ENCODE data around the gene ITPA. TPM values are rescaled to one million over a fixed set of nuclear protein-coding genes. Genes with fewer than 3 reads are reported as not detected.

Gene ITPA
- total RNA-seq, 1 donor from 2014 or later: 40.9 TPM

DNA sequence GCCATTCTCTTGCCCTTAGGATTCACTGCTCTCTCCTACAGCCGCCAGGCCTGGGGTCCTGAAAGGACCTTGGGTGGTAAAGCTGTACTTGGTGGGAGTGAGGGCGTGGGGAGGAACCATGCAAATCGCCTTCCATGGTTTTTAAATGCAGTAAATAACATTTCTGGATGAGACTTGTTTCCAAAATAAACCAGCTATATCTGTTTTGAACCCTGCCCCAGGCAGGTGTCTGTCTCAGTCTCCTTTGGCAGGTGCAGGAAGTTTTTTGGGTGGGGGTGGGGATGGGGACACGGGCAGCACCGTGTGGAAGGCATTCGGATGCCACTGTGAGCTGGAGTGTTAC, 14.3 kb downstream of the ITPA start:
- no peak for DNase-seq
- intact Hi-C loops (cut with DNase I): no loop called here
- Histone ChIP-seq H3K27me3 (ENCODE audit: low read depth) (no peaks in the 10 kb centered on the region), H3K27ac (no peak overlapping the region), H3K9me3 (no peaks in the 10 kb centered on the region), H3K4me1 (peaks cover 3% of the 10 kb centered on the region), H3K36me3 (peaks cover 46% of the 10 kb centered on the region), H3K4me3 (no peak overlapping the region)
- TF ChIP-seq, protein P1, sequence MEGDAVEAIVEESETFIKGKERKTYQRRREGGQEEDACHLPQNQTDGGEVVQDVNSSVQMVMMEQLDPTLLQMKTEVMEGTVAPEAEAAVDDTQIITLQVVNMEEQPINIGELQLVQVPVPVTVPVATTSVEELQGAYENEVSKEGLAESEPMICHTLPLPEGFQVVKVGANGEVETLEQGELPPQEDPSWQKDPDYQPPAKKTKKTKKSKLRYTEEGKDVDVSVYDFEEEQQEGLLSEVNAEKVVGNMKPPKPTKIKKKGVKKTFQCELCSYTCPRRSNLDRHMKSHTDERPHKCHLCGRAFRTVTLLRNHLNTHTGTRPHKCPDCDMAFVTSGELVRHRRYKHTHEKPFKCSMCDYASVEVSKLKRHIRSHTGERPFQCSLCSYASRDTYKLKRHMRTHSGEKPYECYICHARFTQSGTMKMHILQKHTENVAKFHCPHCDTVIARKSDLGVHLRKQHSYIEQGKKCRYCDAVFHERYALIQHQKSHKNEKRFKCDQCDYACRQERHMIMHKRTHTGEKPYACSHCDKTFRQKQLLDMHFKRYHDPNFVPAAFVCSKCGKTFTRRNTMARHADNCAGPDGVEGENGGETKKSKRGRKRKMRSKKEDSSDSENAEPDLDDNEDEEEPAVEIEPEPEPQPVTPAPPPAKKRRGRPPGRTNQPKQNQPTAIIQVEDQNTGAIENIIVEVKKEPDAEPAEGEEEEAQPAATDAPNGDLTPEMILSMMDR (IDR thresholded peaks at IDR 0.05): no peak
- no peak for ATAC-seq

DNA sequence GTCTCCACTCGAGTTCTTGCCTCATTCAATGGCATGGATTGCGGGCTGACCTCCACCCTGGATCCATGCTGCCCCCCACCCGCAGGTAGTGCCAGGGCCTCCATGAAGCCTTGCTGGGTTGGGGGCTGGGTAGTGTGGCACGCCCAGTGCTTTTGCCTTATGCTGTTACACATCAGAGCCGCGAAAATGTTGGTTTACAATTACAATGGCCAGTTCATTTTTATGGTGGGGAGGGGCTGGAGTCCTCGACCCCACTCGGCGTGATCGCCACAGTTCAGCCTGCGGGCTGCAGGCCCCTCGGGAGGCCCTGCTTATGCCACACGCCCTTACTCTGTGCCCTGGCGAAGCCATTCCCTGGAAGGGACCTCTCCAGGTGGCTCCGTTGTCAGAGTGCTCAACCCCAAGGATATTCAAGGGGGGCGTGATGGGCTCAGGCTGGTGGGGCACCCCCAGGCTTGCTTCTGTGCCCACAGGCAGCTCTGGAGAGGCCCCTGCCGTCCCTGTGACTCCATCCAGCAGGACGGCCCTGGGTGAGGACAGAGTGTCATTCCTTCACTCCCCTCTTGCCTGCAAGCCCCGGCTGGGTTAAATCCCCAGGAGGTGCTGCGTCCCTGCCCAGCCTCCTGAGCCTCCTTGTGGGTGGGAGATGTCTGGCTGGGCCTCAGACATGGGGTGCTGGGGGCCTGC, 14.8 kb downstream of the ITPA start:
- TF ChIP-seq, protein P1 (IDR thresholded peaks at IDR 0.05): no peak
- no peak overlapping the region for H3K27ac ChIP-seq

DNA sequence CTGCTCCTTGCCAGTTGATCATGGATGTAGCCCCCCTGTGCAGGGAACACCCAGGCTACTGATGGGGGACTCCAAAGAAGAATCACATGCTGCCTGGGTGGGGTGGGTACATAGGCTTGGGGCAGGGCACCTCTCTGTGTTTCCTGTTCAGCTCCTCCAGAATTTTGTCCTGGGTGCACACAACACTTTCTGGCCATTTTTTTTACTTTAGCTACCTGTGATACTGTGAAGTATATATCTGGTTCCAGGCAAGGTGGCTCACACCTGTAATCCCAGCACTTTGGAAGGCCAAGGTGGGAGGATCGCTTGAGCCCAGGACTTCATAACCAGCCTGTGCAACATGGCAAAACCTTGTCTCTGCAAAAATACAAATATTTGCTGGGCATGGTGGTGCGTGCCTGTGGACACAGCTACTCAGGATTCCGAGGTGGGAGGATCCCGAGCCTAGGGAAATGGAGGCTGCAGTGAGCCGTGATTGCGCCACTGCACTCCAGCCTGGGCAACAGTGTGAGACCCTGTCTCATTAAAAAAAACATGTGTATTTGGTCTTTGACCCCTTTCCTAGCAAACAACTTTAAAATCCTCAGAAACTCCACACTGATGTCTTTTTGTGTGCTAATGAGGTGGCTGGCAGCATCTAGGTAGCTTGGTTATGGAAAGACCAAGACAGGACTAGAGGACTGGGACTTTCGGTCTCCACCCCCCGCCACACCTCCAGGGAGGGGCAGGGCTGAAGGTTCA, 15.6 kb downstream of the ITPA start:
- Histone ChIP-seq H3K9me3 (no peaks in the 10 kb centered on the region), H3K27me3 (ENCODE audit: low read depth) (no peaks in the 10 kb centered on the region), H3K4me3 (no peak overlapping the region), H3K27ac (no peak overlapping the region), H3K36me3 (peaks cover 44% of the 10 kb centered on the region), H3K4me1 (no peaks in the 10 kb centered on the region)
- ATAC-seq: no peak
- intact Hi-C loops (cut with DNase I): no loop called here
- TF ChIP-seq, protein P1 (IDR thresholded peaks at IDR 0.05): no peak
- no peak for DNase-seq

More for the DNA sequence above, 14.8 kb downstream of the ITPA start:
- Histone ChIP-seq H3K27me3 (ENCODE audit: low read depth) (no peaks in the 10 kb centered on the region), H3K9me3 (no peaks in the 10 kb centered on the region), H3K36me3 (peaks cover 44% of the 10 kb centered on the region), H3K4me1 (no peaks in the 10 kb centered on the region), H3K4me3 (no peak overlapping the region)
- intact Hi-C loops (cut with DNase I): no loop called here
- no peak for DNase-seq
- ATAC-seq: no peak

DNA sequence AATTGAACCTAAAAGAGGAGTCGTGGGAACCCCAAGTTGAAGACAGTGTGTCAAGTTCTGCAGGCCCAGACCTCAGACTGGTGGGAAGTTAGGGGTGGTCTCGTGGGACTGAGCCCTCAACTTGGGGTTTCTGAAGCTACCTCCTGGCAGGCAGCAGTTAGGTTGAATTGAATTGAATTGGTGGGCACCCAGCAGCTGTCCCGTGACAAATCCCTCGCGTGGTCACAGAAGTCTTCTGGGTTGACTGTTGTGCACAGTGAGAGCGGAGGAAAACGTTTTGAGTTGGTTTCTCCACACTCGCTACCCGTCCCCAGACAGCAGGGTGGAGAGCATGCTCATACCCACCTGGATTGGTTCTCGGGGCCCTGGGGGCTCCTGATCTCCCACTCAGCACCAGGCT, 16.8 kb downstream of the ITPA start:
- Histone ChIP-seq H3K4me3 (no peak overlapping the region), H3K9me3 (no peaks in the 10 kb centered on the region), H3K27me3 (ENCODE audit: low read depth) (no peaks in the 10 kb centered on the region), H3K27ac (no peak overlapping the region), H3K36me3 (peaks cover 32% of the 10 kb centered on the region), H3K4me1 (no peaks in the 10 kb centered on the region)
- DNase-seq (no peak), ATAC-seq (no peak)
- intact Hi-C loops (cut with DNase I): no loop called here
- TF ChIP-seq, protein P1 (IDR thresholded peaks at IDR 0.05): no peak

DNA sequence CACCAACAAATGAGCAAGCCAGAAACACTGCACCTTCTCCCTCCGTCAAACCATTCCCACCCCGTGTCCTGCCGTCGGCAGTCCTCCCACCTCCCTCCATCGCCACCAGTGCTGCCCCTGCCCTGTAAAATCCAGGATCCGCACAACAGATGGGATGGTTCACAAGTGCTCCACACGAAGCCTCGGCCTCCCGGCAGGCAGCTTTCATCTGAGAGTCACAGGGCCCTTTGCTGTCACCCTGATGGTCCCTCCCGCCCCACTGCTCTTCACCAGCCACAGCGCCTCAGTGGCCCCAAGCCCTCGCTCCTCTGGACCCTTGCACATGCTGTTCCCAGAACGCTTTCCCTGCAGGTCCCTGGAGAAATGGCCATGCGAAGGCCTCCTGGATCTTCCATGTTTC, 17.6 kb downstream of the ITPA start:
- no peaks in the 10 kb centered on the region for H3K9me3 ChIP-seq
- ATAC-seq (no peak), DNase-seq (no peak)
- no peaks in the 10 kb centered on the region for H3K4me1 ChIP-seq
- no peak overlapping the region for H3K4me3 ChIP-seq
- intact Hi-C loops (cut with DNase I): no loop called here
- H3K27me3 ChIP-seq (ENCODE audit: low read depth): no peaks in the 10 kb centered on the region
- no peak overlapping the region for H3K27ac ChIP-seq
- TF ChIP-seq, protein P1 (IDR thresholded peaks at IDR 0.05): no peak
- peaks cover 24% of the 10 kb centered on the region for H3K36me3 ChIP-seq
